Endothelial cell of umbilical vein (primary cell): Measurements from ENCODE around the gene USF1. TPM values are rescaled to one million over a fixed set of nuclear protein-coding genes. Genes with fewer than 3 reads are reported as not detected.

Source experiments
- polyA plus RNA-seq, 4 experiments: library from polyadenylated mRNA; depleted of rRNA in 3 of 4; stranded (reverse) in 3 of 4; unstranded in 1 of 4; fragments of >200 nt; gene quantifications; 2 replicates each; pipeline versions ENCODE4 v1.2.1 to v1.2.3, GENCODE V29; 2011 to 2012; ENCODE audit warnings: missing spikeins in 1 of 4
- small RNA-seq: library from RNA; depleted of rRNA; stranded (forward); fragments of <200 nt; gene quantifications from one replicate; pipeline ENCODE3, GENCODE V24; 2012; ENCODE audit warnings: low replicate concordance, low read depth; ENCODE audit not compliant: insufficient read depth, insufficient read length
- total RNA-seq: library from RNA; stranded (reverse); gene quantifications from 2 replicates; pipeline ENCODE4 v1.2.3, GENCODE V29; 2021

The USF1 gene
- total and polyA plus RNA-seq, 2 donors (not counting 3 experiments of a cell fraction or from before 2014, with no cell fraction given), result 53.4 to 56.7 TPM

Small RNAs within 50 kb of the gene (small RNA-seq; reads per million reads assigned to genes)
- not detected for gene AL591806.2

Other genes starting within 250 kb of the USF1 start
- not detected in 2 replicates for gene LY9, start 249.8 kb downstream of the USF1 start, total RNA-seq
- gene LY9, start 249.8 kb downstream of the USF1 start, polyA plus RNA-seq, result not detected in 2 replicates
- gene CD244, start 183.1 kb downstream of the USF1 start, total RNA-seq, result not detected in 2 replicates
- not detected in 2 replicates for gene CD244, start 183.1 kb downstream of the USF1 start, polyA plus RNA-seq
- gene ITLN1, start 160.8 kb downstream of the USF1 start, total RNA-seq, result not detected in 2 replicates
- gene ITLN1, start 160.8 kb downstream of the USF1 start, polyA plus RNA-seq, result 0.12 and 0.24 TPM in 2 replicates
- not detected in 2 replicates for gene ITLN2, start 91.2 kb downstream of the USF1 start, total RNA-seq
- 0.32 and 0.46 TPM in 2 replicates for gene ITLN2, start 91.2 kb downstream of the USF1 start, polyA plus RNA-seq
- gene F11R, start 24.8 kb downstream of the USF1 start, total RNA-seq, result 86.3 and 97.0 TPM in 2 replicates
- gene F11R, start 24.8 kb downstream of the USF1 start, polyA plus RNA-seq, result 124 and 137 TPM in 2 replicates
- 8.9 and 12.5 TPM in 2 replicates for gene TSTD1, start 7.0 kb downstream of the USF1 start, total RNA-seq
- gene TSTD1, start 7.0 kb downstream of the USF1 start, polyA plus RNA-seq, result 39.1 and 51.6 TPM in 2 replicates
- gene ARHGAP30, start 23.9 kb upstream of the USF1 start, total RNA-seq, result not detected in 2 replicates
- gene ARHGAP30, start 23.9 kb upstream of the USF1 start, polyA plus RNA-seq, result not detected in 2 replicates
- gene NECTIN4, start 43.6 kb upstream of the USF1 start, total RNA-seq, result 0.37 and 0.58 TPM in 2 replicates
- gene NECTIN4, start 43.6 kb upstream of the USF1 start, polyA plus RNA-seq, result 0.15 and 0.29 TPM in 2 replicates
- gene KLHDC9, start 52.4 kb upstream of the USF1 start, total RNA-seq, result 1.1 and 1.4 TPM in 2 replicates
- gene KLHDC9, start 52.4 kb upstream of the USF1 start, polyA plus RNA-seq, result 2.6 and 3.2 TPM in 2 replicates
- gene PFDN2, start 72.1 kb upstream of the USF1 start, total RNA-seq, result 99.5 and 104 TPM in 2 replicates
- 86.8 and 157 TPM in 2 replicates for gene PFDN2, start 72.1 kb upstream of the USF1 start, polyA plus RNA-seq
- gene NIT1, start 72.1 kb upstream of the USF1 start, total RNA-seq, result 20.3 and 20.9 TPM in 2 replicates
- 26.5 and 28.2 TPM in 2 replicates for gene NIT1, start 72.1 kb upstream of the USF1 start, polyA plus RNA-seq
- gene DEDD, start 86.7 kb upstream of the USF1 start, total RNA-seq, result 50.2 and 54.9 TPM in 2 replicates
- 78.3 and 81.8 TPM in 2 replicates for gene DEDD, start 86.7 kb upstream of the USF1 start, polyA plus RNA-seq
- gene UFC1, start 108.0 kb upstream of the USF1 start, total RNA-seq, result 102 and 110 TPM in 2 replicates
- 115 and 149 TPM in 2 replicates for gene UFC1, start 108.0 kb upstream of the USF1 start, polyA plus RNA-seq
- gene USP21, start 113.5 kb upstream of the USF1 start, total RNA-seq, result 18.7 and 19.7 TPM in 2 replicates
- 29.2 and 34.9 TPM in 2 replicates for gene USP21, start 113.5 kb upstream of the USF1 start, polyA plus RNA-seq
- gene PPOX, start 120.4 kb upstream of the USF1 start, total RNA-seq, result 28.5 and 28.9 TPM in 2 replicates
- 26.4 and 31.3 TPM in 2 replicates for gene PPOX, start 120.4 kb upstream of the USF1 start, polyA plus RNA-seq
- 39.5 and 39.8 TPM in 2 replicates for gene B4GALT3, start 131.5 kb upstream of the USF1 start, total RNA-seq
- gene B4GALT3, start 131.5 kb upstream of the USF1 start, polyA plus RNA-seq, result 55.5 and 60.4 TPM in 2 replicates
- gene ADAMTS4, start 153.1 kb upstream of the USF1 start, total RNA-seq, result 8.9 and 13.6 TPM in 2 replicates
- 2.5 and 2.6 TPM in 2 replicates for gene ADAMTS4, start 153.1 kb upstream of the USF1 start, polyA plus RNA-seq
- 95.1 and 99.7 TPM in 2 replicates for gene NDUFS2, start 156.4 kb upstream of the USF1 start, total RNA-seq
- 101 and 130 TPM in 2 replicates for gene NDUFS2, start 156.4 kb upstream of the USF1 start, polyA plus RNA-seq
- gene FCER1G, start 169.3 kb upstream of the USF1 start, total RNA-seq, result 1.6 and 2.2 TPM in 2 replicates
- gene FCER1G, start 169.3 kb upstream of the USF1 start, polyA plus RNA-seq, result 1.1 and 1.3 TPM in 2 replicates
- not detected in 2 replicates for gene APOA2, start 177.7 kb upstream of the USF1 start, total RNA-seq
- gene APOA2, start 177.7 kb upstream of the USF1 start, polyA plus RNA-seq, result not detected in 2 replicates
- gene TOMM40L, start 180.1 kb upstream of the USF1 start, total RNA-seq, result 18.7 TPM in 2 replicates
- 18.6 and 19.6 TPM in 2 replicates for gene TOMM40L, start 180.1 kb upstream of the USF1 start, polyA plus RNA-seq
- gene NR1I3, start 192.2 kb upstream of the USF1 start, total RNA-seq, result not detected in 2 replicates
- gene NR1I3, start 192.2 kb upstream of the USF1 start, polyA plus RNA-seq, result not detected in 2 replicates
- not detected in 2 replicates for gene PCP4L1, start 212.8 kb upstream of the USF1 start, total RNA-seq
- gene PCP4L1, start 212.8 kb upstream of the USF1 start, polyA plus RNA-seq, result not detected in 2 replicates